Cerebellar nuclear complex (tissue), 1 donor: Measurements from ENCODE around the gene ARL8B.

Experiments
- DNase-seq, 2 experiments: peaks; one replicate each; lab custom pipeline; 2025; lab: John Stamatoyannopoulos, UW

Gene ARL8B

DNA sequence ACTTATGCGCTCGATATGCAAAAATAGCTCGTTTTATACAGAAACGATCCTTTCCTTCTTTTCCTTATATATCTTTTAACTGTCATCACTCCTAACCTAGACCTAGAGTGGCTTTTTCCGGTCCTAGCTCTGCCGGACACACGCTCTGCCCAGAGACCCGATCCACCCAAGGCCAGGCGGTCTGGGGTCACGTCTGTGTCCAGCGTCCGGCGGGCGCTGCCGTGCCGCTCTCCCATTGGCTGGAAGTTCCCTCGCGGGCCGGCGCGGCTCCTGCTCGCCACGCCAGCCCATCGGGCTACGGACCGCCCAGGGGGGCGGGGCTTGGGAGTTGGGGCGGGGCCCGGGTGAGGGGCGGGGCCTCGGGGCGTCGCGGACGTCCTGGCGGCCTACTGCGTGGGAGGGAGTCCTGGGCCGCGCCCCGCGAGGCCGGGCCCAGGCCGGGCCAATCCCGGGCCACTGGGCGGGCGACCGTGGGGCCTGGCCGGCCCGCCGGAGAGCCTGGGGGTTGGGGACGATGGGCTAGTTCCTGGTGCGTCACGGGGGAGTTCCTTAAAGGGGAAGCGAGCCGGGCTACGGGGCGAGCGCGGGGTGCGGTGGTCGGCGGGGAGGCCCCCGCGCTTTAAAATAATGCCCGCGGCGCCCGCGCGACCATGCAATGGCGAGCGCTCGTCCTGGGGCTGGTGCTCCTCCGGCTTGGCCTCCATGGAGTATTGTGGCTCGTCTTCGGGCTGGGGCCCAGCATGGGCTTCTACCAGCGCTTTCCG, 65.2 kb downstream of the ARL8B start, which contains the start of gene EDEM1:
Gene EDEM1 (plus strand): TSS at position 552 of the 764 bp plus-strand sequence. CDS start 99 bp downstream, at position 651.
- peak in 1 of 2 experiments; percentile 51 for DNase-seq

DNA sequence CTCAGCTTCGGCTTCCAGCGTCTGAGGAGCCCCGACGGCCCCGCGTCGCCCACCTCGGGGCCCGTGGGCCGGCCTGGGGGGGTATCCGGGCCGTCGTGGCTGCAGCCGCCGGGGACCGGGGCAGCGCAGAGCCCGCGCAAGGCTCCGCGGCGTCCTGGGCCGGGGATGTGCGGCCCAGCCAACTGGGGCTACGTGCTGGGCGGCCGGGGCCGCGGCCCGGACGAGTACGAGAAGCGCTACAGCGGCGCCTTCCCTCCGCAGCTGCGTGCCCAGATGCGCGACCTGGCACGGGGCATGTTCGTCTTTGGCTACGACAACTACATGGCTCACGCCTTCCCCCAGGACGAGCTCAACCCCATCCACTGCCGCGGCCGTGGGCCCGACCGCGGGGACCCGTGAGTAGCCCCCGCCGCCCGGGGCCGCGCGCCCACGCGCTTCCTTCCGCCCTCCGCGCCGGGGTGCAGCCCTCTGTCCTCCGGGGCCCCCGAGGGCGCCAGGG, 65.9 kb downstream of the ARL8B start:
- DNase-seq: no peak

DNA sequence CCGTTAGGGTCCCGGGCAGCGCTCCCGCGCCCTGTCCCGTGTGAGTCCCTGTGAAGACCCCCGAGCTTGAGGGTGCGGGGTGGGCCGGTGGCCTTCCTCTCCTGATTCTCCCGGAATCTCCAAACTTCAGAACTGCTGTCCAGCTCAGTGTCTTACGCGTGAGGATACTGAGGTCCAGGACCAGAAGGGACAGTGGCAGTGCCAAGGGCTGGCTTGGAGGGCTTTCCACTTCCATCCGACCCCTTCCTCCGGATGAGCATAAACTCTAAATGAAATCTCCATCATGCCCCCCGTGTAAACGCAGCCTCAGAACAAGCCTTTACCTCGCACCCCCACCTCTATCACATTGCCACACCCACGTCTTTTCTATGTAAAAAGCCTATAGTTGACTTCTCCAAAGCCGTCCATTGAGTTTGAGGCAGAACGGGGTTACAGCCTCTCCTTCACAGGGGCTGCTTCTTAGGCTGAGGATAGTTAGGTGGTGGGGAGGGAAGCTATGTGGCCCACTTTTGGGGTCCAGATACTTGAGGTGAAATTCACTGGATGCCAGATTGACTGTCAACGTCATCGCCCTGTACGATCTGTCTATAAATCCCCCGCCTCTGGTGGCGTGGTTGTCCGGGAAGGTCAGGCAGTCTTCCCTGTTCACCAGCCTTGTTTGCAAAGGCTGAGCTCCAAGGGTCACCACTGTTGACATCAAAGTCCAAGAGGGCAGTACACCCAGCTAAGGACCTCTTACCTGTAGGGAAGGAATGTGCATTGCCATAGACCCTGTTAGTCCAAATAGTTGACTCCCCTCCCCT, 66.5 kb downstream of the ARL8B start:
- no peak for DNase-seq

DNA sequence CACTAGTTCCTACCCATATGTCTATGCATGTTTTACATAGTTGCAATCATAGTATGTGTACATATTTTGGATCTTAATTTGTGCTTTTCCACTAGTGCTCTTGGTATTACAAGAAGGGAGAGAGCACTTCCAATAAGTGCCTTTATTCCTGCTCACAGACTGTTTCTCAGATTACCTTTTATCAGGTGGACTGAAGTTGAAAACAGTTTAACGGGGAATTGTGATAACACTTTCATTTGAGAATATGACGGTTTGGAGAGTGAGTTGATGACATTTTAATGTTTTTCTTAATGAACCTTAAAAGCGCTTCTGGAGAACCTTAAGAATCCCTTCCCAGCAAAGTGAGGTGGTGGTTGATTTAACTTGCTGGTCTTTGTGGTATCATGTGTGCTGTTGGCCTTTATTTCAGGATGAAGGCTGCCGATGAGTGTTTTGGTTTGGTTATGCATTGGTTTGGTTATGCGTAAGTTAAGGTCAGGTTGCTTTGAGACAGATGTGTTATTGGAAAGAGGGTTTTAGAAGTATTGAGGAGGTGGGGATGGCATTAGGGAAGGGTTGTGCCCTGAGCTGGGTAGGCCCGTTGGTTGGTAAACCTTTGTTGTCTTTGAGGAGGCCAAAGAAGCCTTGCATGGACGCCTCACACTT, 68.2 kb downstream of the ARL8B start:
- no peak for DNase-seq

DNA sequence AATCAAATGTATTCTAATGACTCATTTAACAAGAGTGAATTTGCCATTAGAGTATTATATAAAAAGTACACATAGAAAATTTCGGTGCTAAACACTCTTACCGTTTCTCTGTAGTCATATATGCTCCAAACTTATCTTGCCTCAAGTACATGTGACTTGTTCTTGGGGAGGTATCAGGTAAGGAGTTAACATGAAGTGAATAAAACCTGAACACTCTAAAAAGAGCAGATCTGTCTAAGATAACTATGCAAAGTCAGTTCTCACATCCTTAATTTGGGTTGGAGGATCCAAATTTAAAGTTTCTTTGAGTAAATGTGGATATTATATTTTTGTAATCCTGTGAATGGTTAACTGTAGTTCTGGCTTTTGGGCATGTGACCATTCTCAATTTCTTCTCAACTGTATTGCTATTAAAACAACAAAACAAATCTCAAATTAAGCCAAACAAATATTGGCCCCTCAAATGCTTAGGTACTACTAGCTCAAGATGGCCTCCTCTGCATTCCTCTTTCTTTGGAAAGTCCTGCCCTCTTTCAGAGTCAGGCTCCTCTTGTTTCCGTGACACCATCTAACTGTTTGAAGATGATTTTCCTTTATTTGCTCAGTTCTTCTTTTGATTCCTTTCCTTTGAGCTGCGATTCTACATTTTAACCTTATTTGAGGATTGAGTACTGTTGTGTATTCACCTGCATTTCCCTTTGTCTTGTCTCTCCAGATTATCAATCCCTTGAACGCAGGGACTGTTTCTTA, 69.6 kb downstream of the ARL8B start:
- DNase-seq: no peak

DNA sequence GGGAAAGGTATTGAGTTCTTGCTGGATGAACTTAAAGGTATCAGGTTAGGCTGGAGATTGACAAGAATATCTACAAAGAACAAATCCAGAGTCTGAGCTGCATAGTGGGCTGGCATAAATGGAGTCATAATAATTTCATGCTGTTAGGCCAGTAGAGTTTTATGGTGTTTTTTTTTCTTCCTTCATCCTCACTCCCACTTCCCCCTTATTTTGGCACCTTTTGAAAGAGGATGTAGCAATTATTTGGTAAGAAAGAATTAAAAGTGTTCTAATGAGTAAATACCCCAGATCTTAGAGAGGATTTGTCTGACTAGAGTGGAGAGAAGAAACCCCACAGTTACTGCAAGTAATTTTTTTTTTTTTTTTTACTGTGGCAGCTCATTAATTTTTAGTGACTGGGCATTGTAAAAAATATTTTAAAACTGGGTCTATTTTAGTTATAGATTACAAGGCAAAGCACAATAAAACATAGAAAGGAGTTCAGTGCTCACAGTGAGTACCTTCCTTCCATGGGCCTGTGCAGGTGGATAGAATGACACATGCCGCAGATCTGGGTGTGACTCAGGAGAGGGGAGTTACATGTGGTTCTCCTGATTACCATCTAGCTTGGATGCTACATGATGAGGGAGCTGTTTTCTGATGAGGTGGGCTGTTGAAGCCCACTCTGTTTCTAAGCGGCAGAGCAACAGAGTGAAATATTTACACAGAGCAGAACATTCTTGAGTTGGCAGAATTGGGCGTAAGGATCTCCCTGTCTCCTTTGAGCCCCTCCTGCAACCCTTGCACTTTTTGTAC, 70.7 kb downstream of the ARL8B start:
- no peak for DNase-seq

DNA sequence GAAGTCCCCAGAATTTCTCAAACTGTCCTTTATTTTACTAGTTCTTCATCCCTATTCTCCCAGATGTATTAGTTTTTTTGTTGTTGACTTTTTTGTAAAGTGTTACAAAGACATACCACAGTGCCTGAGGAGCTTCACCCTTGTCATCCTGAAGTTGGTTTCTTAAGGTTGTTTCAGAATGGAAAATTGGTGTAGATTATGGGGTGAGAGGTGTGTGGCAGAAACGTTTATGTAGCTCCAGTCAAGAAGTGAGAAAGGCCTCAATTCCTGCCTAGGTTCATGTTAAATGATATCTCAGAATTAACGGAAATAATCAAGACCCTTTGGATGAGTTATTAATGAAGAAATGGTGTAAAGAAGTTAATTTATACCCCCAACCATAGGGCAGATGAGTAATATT, 72.2 kb downstream of the ARL8B start:
- DNase-seq: no peak

DNA sequence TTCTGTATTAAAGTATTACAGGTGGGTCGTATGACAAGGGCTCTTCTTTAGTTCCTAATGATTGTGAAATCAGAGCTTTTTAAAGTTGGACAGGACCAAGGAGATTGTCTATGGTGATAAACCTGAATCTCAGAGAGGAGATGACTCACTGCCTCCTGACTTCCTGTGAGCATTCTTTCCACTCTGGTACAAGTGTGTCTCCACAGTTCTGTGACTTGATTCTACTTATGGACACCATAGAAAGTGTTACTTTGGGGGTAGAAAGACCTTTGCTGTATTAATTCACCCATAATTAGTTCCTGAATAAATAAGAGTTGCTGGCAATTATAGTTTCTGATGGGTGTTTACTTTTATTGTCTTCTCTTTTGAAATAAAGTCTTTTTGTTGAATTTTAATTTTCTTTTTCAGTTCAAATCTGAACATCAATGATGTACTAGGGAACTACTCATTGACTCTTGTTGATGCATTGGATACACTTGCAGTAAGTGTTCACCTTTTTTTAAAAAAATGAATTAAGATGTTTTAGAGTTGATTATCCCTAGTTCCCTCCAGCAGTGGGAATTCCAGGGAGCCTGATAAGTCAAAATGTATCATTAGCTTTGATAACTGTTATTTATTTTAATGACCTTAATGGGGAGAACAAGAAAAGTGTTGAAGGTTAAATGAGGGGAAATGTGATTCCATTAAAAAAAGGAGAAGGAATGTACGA, 72.9 kb downstream of the ARL8B start:
- no peak for DNase-seq

DNA sequence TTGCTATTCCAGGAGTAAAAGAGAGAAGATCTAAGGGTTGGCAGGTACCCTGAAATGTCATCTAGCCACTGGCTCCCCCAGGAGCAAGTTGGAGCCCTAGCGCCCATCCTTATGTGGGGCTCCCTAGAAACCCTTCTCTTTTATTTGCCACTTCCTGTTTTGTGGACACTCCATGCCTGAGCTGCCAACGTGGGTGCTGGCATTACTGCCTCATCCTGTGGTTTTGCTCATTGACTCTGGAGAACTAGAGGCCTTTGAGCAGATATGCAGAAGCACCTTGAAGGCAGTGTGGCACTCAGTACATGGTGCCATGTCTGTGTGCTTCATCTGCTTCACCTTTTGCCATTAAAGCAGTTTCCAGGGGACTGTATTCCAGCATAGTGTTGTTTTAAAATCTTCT, 73.5 kb downstream of the ARL8B start:
- no peak for DNase-seq

DNA sequence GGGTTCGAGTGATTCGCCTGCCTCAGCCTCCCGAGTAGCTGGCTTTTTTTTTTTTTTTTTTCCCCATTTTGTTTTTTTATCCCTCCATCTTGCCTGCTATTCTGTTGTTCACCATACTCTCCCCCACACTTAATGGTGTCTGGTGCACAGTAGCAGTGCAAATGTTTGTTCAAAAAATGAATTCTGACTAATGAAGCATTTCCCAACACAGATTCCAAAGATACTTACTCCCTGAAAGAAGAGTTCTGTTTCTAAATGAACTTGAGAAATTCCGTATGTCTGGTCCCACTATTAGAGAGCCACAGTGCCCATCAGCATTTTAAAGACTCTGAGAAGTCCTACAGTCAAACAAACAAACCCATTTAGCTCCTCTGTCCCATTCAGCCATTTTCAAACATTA, 74.9 kb downstream of the ARL8B start:
- no peak for DNase-seq

DNA sequence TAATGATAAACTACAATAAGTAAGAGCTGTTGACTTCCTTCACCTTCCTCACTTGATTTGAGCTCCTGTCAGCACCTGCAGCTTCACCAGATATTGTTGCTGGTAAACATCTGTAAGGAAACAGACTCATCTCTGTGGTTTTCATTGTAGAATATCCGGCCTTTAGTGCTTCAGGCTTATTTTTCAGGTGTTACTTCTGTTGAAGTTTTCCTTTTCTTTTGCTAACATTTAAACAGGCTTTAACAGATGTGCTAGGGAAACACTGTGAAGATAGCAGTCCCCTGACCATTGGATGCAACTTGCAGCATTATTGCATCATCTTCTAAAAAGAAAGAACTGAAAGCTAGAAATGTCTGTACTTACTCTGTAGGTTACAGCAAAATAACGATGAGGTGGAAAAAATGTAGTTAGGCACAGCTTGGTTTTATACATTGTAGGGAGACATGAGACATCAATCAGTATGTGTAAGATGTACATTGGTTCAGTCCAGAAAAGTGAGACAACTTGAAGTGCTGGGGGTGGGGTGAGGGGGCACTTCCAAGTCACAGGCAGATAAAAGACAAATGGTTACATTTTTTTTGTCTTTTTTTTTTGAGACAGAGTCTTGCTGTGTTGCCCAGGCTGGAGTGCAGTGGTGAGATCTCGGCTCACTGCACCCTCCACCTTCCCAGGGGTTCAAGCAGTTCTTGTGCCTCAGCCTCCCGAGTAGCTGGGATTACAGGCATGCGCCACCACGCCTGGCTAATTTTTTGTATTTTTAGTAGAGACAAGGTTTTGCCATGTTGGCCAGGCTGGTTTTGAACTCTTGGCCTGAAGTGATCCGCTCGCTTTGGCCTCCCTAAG, 75.6 kb downstream of the ARL8B start:
- no peak for DNase-seq

DNA sequence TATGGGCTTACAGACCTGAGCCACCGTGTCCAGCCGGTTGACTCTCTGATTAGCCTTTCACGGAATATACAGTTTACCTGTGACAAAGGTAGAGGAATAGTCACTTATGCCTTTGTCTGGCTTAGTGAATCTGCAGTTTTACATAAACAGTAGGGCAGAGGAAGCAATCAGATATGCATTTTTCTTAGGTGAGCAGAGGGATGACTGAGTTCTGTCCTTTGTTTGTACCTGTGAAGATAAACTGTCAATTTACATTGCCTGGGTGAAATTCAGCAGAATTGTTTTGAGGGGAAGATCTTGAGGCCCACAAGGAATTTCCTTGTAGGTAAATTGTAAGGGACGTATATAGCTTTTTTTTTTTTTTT, 76.2 kb downstream of the ARL8B start:
- no peak for DNase-seq

DNA sequence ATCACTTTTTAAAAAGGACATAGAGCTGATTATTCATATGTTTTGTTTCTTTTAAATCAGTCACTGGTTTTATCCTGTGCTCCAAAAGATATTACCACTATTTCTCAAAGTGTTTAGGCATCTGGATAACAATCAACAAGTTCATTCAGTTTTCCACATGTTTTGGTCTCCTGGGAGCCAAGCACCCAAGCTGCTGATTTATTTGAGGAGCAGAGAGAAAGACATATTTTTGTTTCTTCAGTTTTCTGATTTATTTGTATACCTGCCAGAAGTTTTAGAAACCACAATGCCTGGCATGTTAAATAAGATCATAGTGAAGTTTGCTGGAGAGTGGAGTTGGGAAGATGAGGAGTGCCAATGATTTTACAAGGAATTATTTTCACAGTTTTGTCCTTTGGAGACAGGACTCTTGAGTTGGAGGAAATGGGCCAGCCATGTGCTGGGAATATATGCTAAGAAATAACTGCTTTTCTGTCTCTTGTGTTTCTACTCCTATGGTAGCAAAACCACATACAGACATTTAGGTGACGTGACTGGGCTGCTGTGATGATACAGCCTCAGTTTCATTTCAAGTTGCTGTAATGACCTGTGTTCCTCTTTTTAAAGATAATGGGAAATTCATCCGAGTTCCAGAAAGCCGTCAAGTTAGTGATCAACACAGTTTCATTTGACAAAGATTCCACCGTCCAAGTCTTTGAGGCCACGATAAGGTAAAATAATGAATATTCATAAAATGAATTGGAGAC, 77.1 kb downstream of the ARL8B start:
- no peak for DNase-seq

DNA sequence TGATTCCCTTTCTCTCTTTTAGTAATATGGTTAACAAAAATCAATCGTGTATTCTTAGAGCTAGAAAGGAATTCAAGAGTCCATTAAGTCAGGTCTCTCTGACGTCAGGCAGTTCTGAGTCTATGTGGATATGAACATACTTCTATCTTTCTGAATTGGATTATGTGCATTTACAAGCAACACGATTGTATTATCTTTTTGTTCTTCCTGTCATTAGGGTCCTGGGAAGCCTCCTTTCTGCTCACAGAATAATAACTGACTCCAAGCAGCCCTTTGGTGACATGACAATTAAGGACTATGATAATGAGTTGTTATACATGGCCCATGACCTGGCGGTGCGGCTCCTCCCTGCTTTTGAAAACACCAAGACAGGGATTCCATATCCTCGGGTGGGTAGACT, 79.4 kb downstream of the ARL8B start:
- no peak for DNase-seq

DNA sequence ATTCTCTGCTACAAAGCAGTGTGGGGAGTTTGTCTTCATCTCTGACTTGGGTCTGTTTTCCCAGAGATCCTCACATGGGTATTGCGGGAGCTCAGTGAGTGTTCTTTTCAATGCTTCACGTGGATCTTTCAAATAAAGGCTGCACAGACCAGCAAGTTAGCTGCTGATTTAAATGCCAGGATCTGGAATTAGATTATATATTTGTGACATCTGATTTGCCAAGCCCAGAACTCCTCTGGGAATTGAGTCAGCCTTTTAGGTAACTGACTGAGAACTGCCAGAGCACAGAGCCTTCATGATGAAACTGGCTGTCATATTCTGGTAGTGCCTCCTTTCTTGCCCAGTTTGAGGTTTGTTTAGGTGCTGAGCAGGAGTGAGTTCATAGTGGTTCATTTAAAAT, 80.1 kb downstream of the ARL8B start:
- no peak for DNase-seq

DNA sequence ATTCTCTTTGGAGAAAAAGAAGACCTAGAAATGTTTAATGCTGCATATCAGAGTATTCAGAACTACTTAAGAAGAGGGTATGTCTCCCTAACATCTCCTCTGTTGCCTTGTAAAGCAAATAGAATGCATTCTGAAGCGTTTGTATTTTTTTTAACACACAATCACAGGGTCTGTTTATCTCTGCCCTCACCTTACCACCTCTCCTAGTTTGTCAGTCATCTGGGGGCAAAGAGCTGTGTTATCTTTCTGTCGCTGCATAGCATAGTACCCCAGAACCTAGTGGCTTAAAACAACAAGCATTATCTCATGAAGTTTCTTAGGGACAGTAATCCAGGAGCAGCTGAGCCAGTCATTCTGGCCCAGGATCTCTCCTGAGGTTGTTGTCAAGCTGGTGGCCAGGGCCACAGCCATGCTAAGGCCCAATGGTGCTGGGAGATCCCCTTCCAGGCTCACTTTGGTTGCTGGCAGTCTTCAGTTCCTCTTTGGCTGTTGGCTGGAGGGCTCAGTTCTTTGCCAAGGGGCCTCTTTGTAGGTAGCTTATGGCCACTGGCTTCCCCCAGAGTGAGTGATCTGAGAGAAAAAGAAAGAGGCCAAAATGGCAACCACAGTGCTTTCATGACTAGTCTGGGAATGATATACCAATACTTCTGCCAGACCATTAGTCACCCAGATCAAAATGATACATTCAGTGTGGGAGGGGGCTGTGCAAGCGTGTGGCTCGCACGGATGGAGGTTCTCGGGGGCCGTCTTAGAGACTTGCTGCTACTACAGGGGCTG, 83.3 kb downstream of the ARL8B start:
- no peak for DNase-seq

DNA sequence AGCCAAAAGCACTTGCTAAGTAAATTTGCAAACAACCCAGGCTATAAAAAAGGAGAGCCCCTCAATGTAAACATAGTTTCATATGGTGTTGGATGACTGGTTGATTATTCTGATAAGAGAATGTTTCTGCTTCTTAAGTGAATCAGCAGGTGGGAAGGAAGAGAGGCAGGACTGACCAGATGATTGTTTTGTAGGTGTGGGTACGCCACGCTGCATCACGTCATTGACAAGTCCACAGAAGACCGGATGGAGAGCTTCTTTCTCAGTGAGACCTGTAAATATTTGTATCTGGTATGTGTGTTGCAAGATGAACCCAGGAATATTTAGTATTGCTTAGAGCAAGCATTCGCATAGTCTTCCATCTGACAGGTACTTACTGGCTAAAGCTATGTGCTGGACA, 88.8 kb downstream of the ARL8B start:
- no peak for DNase-seq
